HepG2 (cell line): Measurements from ENCODE around the gene CCDC9B. TPM values are rescaled to one million over a fixed set of nuclear protein-coding genes. Genes with fewer than 3 reads are reported as not detected.

Source experiments
- DMAP1 ChIP-seq: IDR thresholded peaks from 2 replicates; pipeline ENCODE4 v1.6.1; 2016
- EP300 ChIP-seq, 3 experiments: sonication (generic) in 1 of 3; formaldehyde crosslinking in 1 of 3; IDR thresholded peaks; 2 replicates each; pipeline versions ENCODE4 v1.5.1 to v1.6.1; 2011 to 2020; ENCODE audit warnings: low read depth in 2 of 3, low read length in 2 of 3, borderline replicate concordance in 1 of 3, improper control_type of control experiment in 1 of 3, mild to moderate bottlenecking in 1 of 3, missing genetic modification reagents in 1 of 3, moderate library complexity in 1 of 3
- HIC2 ChIP-seq: sonication (generic); formaldehyde crosslinking; IDR thresholded peaks from 2 replicates; pipeline ENCODE4 v1.9.0; 2022; ENCODE audit warnings: low read depth, missing genetic modification reagents
- HNF4G ChIP-seq, 2 experiments: sonication (generic) in 1 of 2; formaldehyde crosslinking in 1 of 2; IDR thresholded peaks; 2 replicates each; pipeline versions ENCODE4 v1.4.0 to v1.6.1; 2011 to 2020; ENCODE audit warnings: borderline replicate concordance in 2 of 2, low read depth in 2 of 2, mild to moderate bottlenecking in 2 of 2, low read length in 1 of 2, missing genetic modification reagents in 1 of 2, moderate library complexity in 1 of 2
- HOXA5 ChIP-seq: sonication (generic); formaldehyde crosslinking; IDR thresholded peaks from 2 replicates; pipeline ENCODE4 v1.4.0; 2020; ENCODE audit warnings: missing genetic modification reagents
- KAT8 ChIP-seq: IDR thresholded peaks from 2 replicates; pipeline ENCODE4 v1.6.1; 2016; ENCODE audit warnings: missing genetic modification reagents, missing compliant biosample characterization
- LCORL ChIP-seq, 2 experiments: fragments of 450-650 bp in 1 of 2; sonication (generic) in 1 of 2; formaldehyde crosslinking in 1 of 2; IDR thresholded peaks; 2 replicates each; pipeline versions ENCODE4 v1.5.0 to v1.6.1; 2017 to 2020; ENCODE audit warnings: antibody characterized with exemption in 1 of 2, missing genetic modification reagents in 1 of 2
- MED1 ChIP-seq: sonication (generic); formaldehyde crosslinking; IDR thresholded peaks from 2 replicates; pipeline ENCODE4 v1.4.0; 2020; ENCODE audit warnings: missing genetic modification reagents
- MYC ChIP-seq: sonication (generic); formaldehyde crosslinking; IDR thresholded peaks from 2 replicates; pipeline ENCODE4 v1.9.0; 2021; ENCODE audit warnings: missing genetic modification reagents, borderline replicate concordance
- POLR2G ChIP-seq: fragments of 200-400 bp; formaldehyde crosslinking; IDR thresholded peaks from 2 replicates; pipeline ENCODE4 v1.6.1; 2018; ENCODE audit warnings: mild to moderate bottlenecking, low read depth, low read length, moderate library complexity
- RARA ChIP-seq: IDR thresholded peaks from 2 replicates; pipeline ENCODE4 v1.6.1; 2016; ENCODE audit warnings: missing genetic modification reagents, missing compliant biosample characterization
- RXRA ChIP-seq: sonication (generic); formaldehyde crosslinking; IDR thresholded peaks from 2 replicates; pipeline ENCODE4 v1.5.1; 2020; ENCODE audit warnings: missing genetic modification reagents
- SP1 ChIP-seq, 2 experiments: fragments of 450-650 bp in 1 of 2; sonication (generic) in 1 of 2; formaldehyde crosslinking in 1 of 2; IDR thresholded peaks; 2 replicates each; pipeline versions ENCODE4 v1.4.0 to v1.6.1; 2016 to 2020; ENCODE audit warnings: missing genetic modification reagents in 1 of 2
- SP4 ChIP-seq: sonication (generic); formaldehyde crosslinking; IDR thresholded peaks from 2 replicates; pipeline ENCODE4 v1.8.1; 2023; ENCODE audit warnings: mild to moderate bottlenecking, missing genetic modification reagents
- SRSF1 ChIP-seq: fragments of 200-400 bp; formaldehyde crosslinking; optimal IDR thresholded peaks from 2 replicates; pipeline ENCODE3; 2017; ENCODE audit warnings: mild to moderate bottlenecking, low read depth, low read length, moderate library complexity
- SRY ChIP-seq: sonication (generic); formaldehyde crosslinking; IDR thresholded peaks from 2 replicates; pipeline ENCODE4 v1.8.0; 2022; ENCODE audit warnings: mild to moderate bottlenecking, missing genetic modification reagents
- TFE3 ChIP-seq: IDR thresholded peaks from 2 replicates; pipeline ENCODE4 v1.6.1; 2016
- THAP11 ChIP-seq: IDR thresholded peaks from 2 replicates; pipeline ENCODE4 v1.6.1; 2016; ENCODE audit warnings: missing biosample characterization, missing genetic modification reagents
- ZNF574 ChIP-seq: sonication (generic); formaldehyde crosslinking; IDR thresholded peaks from 2 replicates; pipeline ENCODE4 v1.4.0; 2020; ENCODE audit warnings: missing genetic modification reagents
- ZNF598 ChIP-seq: sonication (generic); formaldehyde crosslinking; IDR thresholded peaks from 2 replicates; pipeline ENCODE4 v1.5.1; 2020; ENCODE audit warnings: mild to moderate bottlenecking, missing genetic modification reagents, borderline replicate concordance
- ZNF703 ChIP-seq: sonication (generic); formaldehyde crosslinking; IDR thresholded peaks from 2 replicates; pipeline ENCODE4 v1.5.1; 2020; ENCODE audit warnings: missing genetic modification reagents, mild to moderate bottlenecking, moderate library complexity, borderline replicate concordance
- ZNF83 ChIP-seq: sonication (generic); formaldehyde crosslinking; IDR thresholded peaks from 2 replicates; pipeline ENCODE4 v1.4.0; 2020; ENCODE audit warnings: missing genetic modification reagents, mild to moderate bottlenecking, borderline replicate concordance
- polyA plus RNA-seq, 8 experiments: library from polyadenylated mRNA; depleted of rRNA in 3 of 8; stranded (reverse) in 7 of 8; unstranded in 1 of 8; fragments of >200 nt; fragmentation: Illumina TruSeq in 4 of 8; extraction: Trizol in 4 of 8; gene quantifications; 2 replicates each; pipeline versions ENCODE4 v1.2.1 to v1.2.3, GENCODE V29; 2011 to 2016; ENCODE audit warnings: low read depth in 4 of 8, missing spikeins in 1 of 8, mixed read lengths in 1 of 8; ENCODE audit not compliant: insufficient read depth in 1 of 8
- total RNA-seq, 5 experiments: library from RNA; depleted of rRNA; stranded (reverse); fragments of >200 nt; fragmentation: Illumina TruSeq; extraction: Trizol; gene quantifications; 2 replicates each; pipeline ENCODE4 v1.2.3, GENCODE V29; 2016; ENCODE audit warnings: low read depth in 1 of 5

The CCDC9B gene
- total and polyA plus RNA-seq, 2 of the 13 experiments (the other 11 are each of a cell fraction or from before 2014, with no cell fraction given): 0.98 to 1.6 TPM

- TF ChIP-seq MYC (CRISPR knock-in tag) (peak; percentile 42; the same call in 1 of the 2 replicates), RARA (CRISPR knock-in tag) (0 out of 2 replicates have a peak, but pooled peaks have one; percentile 17), LCORL (IDR thresholded peaks at IDR 0.05) (no peak), LCORL (CRISPR knock-in tag; IDR thresholded peaks at IDR 0.05) (peak; percentile 57; the same call in 1 of the 2 replicates), KAT8 (CRISPR knock-in tag) (peak; percentile 45), HIC2 (0 out of 2 replicates have a peak, but pooled peaks have one; percentile 65), DMAP1 (CRISPR knock-in tag) (peak; percentile 58; the same call in 1 of the 2 replicates), HNF4G (IDR thresholded peaks at IDR 0.05; ENCODE audit: borderline replicate concordance, low read depth, low read length) (no peak), HNF4G (CRISPR knock-in tag; IDR thresholded peaks at IDR 0.05; ENCODE audit: borderline replicate concordance, low read depth) (no peak), HOXA5 (0 out of 2 replicates have a peak, but pooled peaks have one; percentile 44), THAP11 (CRISPR knock-in tag) (peak; percentile 44), SRSF1 (no peak), SP1 (IDR thresholded peaks at IDR 0.05) (no peak), SP1 (CRISPR knock-in tag; IDR thresholded peaks at IDR 0.05) (no peak), ZNF703 (0 out of 2 replicates have a peak, but pooled peaks have one; percentile 75), TFE3 (CRISPR knock-in tag) (peak; percentile 67; the same call in 1 of the 2 replicates), EP300 (IDR thresholded peaks at IDR 0.05; ENCODE audit: low read depth in 2 of 2, low read length in 2 of 2) (no peak), EP300 (CRISPR knock-in tag; IDR thresholded peaks at IDR 0.05; ENCODE audit: borderline replicate concordance) (peak; percentile 18; the same call in 1 of the 2 replicates), RXRA (CRISPR knock-in tag) (peak; percentile 23; the same call in 1 of the 2 replicates), ZNF598 (CRISPR knock-in tag) (0 out of 2 replicates have a peak, but pooled peaks have one; percentile 5), MED1 (CRISPR knock-in tag) (peak; percentile 34; the same call in 1 of the 2 replicates), POLR2G (peak; percentile 51; the same call in 1 of the 2 replicates), ZNF574 (peak; percentile 49), SRY (CRISPR knock-in tag) (0 out of 2 replicates have a peak, but pooled peaks have one; percentile 36), SP4 (CRISPR knock-in tag) (0 out of 2 replicates have a peak, but pooled peaks have one; percentile 26), ZNF83 (CRISPR knock-in tag) (no peak)
These were observed at the start of gene CCDC9B (continued) for GRCh38 chr15:40340740-40341400.
